PFSK-1 (cell line): ENCODE measurements around the gene TPRA1.

Experiments used
- FOXP2 ChIP-seq: optimal IDR thresholded peaks from 2 replicates; pipeline ENCODE3; 2011; ENCODE audit warnings: borderline replicate concordance, control low read depth, inconsistent platforms; ENCODE audit not compliant: insufficient read depth; ENCODE audit errors: extremely low read length, extremely low read depth
- POLR2AphosphoS5 ChIP-seq: IDR thresholded peaks from 2 replicates; pipeline ENCODE4 v1.6.1; 2012; ENCODE audit warnings: low read depth, mild to moderate bottlenecking, control low read depth, low read length, moderate library complexity
- TF ChIP-seq, protein P1 (sequence below), 2 experiments: IDR thresholded peaks; 2 replicates each; pipeline versions ENCODE4 v1.6.1 to v1.8.0; 2011 to 2012; ENCODE audit warnings: low read depth in 2 of 2, low read length in 2 of 2, control low read depth in 1 of 2, inconsistent platforms in 1 of 2, mild to moderate bottlenecking in 1 of 2, moderate library complexity in 1 of 2; ENCODE audit not compliant: insufficient read depth in 1 of 2

DNA sequence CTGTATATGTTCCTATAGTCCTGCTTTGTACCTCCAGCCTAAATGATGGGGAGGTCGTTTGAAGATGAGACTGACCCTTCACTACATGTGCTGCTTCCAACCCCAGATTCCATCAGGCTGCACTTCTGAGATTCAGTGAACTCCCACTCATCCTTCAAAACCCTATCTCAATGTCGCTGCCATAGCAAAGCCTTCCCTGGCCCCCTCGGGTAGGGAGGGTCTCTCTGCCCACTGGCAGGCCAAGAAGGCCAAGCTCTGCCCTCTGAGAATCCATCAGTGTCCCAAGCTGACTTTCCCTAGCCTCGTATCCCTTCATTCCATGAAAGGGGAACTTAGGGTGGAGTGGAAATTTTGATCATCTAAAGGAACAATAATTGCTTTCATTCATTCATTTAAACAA is 35.4 kb downstream of the TPRA1 start:
- TF ChIP-seq, protein P1, sequence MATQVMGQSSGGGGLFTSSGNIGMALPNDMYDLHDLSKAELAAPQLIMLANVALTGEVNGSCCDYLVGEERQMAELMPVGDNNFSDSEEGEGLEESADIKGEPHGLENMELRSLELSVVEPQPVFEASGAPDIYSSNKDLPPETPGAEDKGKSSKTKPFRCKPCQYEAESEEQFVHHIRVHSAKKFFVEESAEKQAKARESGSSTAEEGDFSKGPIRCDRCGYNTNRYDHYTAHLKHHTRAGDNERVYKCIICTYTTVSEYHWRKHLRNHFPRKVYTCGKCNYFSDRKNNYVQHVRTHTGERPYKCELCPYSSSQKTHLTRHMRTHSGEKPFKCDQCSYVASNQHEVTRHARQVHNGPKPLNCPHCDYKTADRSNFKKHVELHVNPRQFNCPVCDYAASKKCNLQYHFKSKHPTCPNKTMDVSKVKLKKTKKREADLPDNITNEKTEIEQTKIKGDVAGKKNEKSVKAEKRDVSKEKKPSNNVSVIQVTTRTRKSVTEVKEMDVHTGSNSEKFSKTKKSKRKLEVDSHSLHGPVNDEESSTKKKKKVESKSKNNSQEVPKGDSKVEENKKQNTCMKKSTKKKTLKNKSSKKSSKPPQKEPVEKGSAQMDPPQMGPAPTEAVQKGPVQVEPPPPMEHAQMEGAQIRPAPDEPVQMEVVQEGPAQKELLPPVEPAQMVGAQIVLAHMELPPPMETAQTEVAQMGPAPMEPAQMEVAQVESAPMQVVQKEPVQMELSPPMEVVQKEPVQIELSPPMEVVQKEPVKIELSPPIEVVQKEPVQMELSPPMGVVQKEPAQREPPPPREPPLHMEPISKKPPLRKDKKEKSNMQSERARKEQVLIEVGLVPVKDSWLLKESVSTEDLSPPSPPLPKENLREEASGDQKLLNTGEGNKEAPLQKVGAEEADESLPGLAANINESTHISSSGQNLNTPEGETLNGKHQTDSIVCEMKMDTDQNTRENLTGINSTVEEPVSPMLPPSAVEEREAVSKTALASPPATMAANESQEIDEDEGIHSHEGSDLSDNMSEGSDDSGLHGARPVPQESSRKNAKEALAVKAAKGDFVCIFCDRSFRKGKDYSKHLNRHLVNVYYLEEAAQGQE (IDR thresholded peaks at IDR 0.05; ENCODE audit: insufficient read depth in 1 of 2, low read depth in 2 of 2, low read length in 2 of 2): no peak
- TF ChIP-seq POLR2AphosphoS5 (no peak), FOXP2 (no peak)
